Esophagus squamous epithelium (tissue), 5 donors: Measurements from ENCODE around the gene BPIFA3. TPM values are rescaled to one million over a fixed set of nuclear protein-coding genes. Genes with fewer than 3 reads are reported as not detected.
A peak's percentile ranks its signal among the peaks of the same experiment; 100 is the strongest.
"Not testable (repeated sequence)": the region's sequence is repeated elsewhere in the genome, so short reads cannot be mapped to it uniquely, and the experiment has no call there.

ENCODE experiments used
- DNase-seq: peaks from one replicate; lab custom pipeline; 2025; lab: John Stamatoyannopoulos, UW
- H3K27ac ChIP-seq, 4 donors: fragments of 200-600 bp; sonication (generic); one replicate each; pipeline ENCODE4 v1.5.1; 2016 to 2019; ENCODE audit warnings: mild to moderate bottlenecking in 1 of 4
- H3K27me3 ChIP-seq, 4 donors: fragments of 200-600 bp; sonication (generic); 1 replicate in 3 of 4; 2 replicates in 1 of 4; pipeline versions ENCODE4 v1.5.1 to v1.6.0; 2017 to 2021; ENCODE audit warnings: antibody characterized with exemption in 1 of 4
- H3K36me3 ChIP-seq, 3 donors: fragments of 200-600 bp; sonication (generic); one replicate each; pipeline ENCODE4 v1.5.1; 2016 to 2019
- H3K4me1 ChIP-seq, 3 donors: fragments of 200-600 bp; sonication (generic); one replicate each; pipeline ENCODE4 v1.5.1; 2017 to 2019
- H3K4me3 ChIP-seq, 4 donors: fragments of 200-600 bp; sonication (generic); 1 replicate in 3 of 4; 2 replicates in 1 of 4; pipeline ENCODE4 v1.5.1; 2016 to 2019; ENCODE audit warnings: mild to moderate bottlenecking in 2 of 4, moderate library complexity in 1 of 4
- H3K9me3 ChIP-seq, 3 donors: fragments of 200-600 bp; sonication (generic); one replicate each; pipeline ENCODE4 v1.5.1; 2016 to 2019
- CTCF ChIP-seq, 6 experiments: fragments of 450-650 bp in 4 of 6; fragments of 200-600 bp in 2 of 6; sonication (generic) in 2 of 6; IDR thresholded peaks; one replicate each; pipeline ENCODE4 v1.5.1; 2016 to 2019; ENCODE audit warnings: antibody characterized with exemption in 6 of 6, mild to moderate bottlenecking in 4 of 6, moderate library complexity in 4 of 6
- POLR2A ChIP-seq, 4 donors: fragments of 450-650 bp; IDR thresholded peaks; one replicate each; pipeline ENCODE4 v1.6.1; 2017; ENCODE audit warnings: antibody characterized with exemption in 4 of 4, mild to moderate bottlenecking in 4 of 4, moderate library complexity in 3 of 4
- WGBS, 2 donors: methylation state at CpG; one replicate each; pipeline ENCODE4 v1.1.5; 2018; 5-methylcytosine and 5-hydroxymethylcytosine counted together
- intact Hi-C: fragments of 100-400 bp; cut with DNase I; formaldehyde crosslinking; loops from one replicate; pipeline ENCODE4 v1.15.0; 2022
- total RNA-seq, 4 donors: library from RNA; depleted of rRNA; stranded (reverse); fragments of >200 nt; gene quantifications; one replicate each; pipeline ENCODE4 v1.1.0, GENCODE V29; 2016
- donor health status: DM: yes; HTN: yes; CAD: no.

The BPIFA3 gene
- total RNA-seq, 4 donors from 2014 or later = not detected

- peaks cover 0 to 69% (median 0%) of the 10 kb centered on the region in 4 donors for H3K27me3 ChIP-seq
- TF ChIP-seq POLR2A (IDR thresholded peaks at IDR 0.05) (no peak), CTCF (IDR thresholded peaks at IDR 0.05) (no peak)
- H3K4me3 ChIP-seq = no peak overlapping the region
- H3K9me3 ChIP-seq = no peaks in the 10 kb centered on the region
- no peak for DNase-seq
- no peaks in the 10 kb centered on the region for H3K4me1 ChIP-seq
- no peak overlapping the region for H3K27ac ChIP-seq
- intact Hi-C loops = no loop called here
- WGBS, 2 donors = 55 to 71% methylated on average over 2 of the region's 2 CpGs
- no peaks in the 10 kb centered on the region for H3K36me3 ChIP-seq
These were observed 33.8 kb upstream of the BPIFA3 start for GRCh38 chr20:33183312-33183711.

- H3K27ac ChIP-seq, DNase-seq, H3K4me3 ChIP-seq, intact Hi-C loops, H3K9me3 ChIP-seq, H3K36me3 ChIP-seq, H3K4me1 ChIP-seq: not testable (repeated sequence)
- peaks cover 0 to 55% (median 0%) of the 10 kb centered on the region in 4 donors for H3K27me3 ChIP-seq
- no CpG with 5 or more reads among the region's 40 CpGs for WGBS, 2 donors
These were observed 32.0 kb upstream of the BPIFA3 start for GRCh38 chr20:33185031-33185590.

GRCh38 chr20:33187491-33187890 lies 29.7 kb upstream of the BPIFA3 start:
- Histone ChIP-seq H3K4me3 (no peak overlapping the region), H3K27me3 (peaks cover 0 to 47% (median 0%) of the 10 kb centered on the region in 4 donors), H3K4me1 (no peaks in the 10 kb centered on the region), H3K9me3 (no peaks in the 10 kb centered on the region), H3K27ac (no peak overlapping the region), H3K36me3 (no peaks in the 10 kb centered on the region)
- TF ChIP-seq POLR2A (IDR thresholded peaks at IDR 0.05) (no peak), CTCF (IDR thresholded peaks at IDR 0.05) (no peak)
- WGBS, 2 donors = 62 to 64% methylated on average over 2 to 4 of the region's 4 CpGs
- no peak for DNase-seq
- intact Hi-C loops = no loop called here

GRCh38 chr20:33188421-33188820 lies 28.7 kb upstream of the BPIFA3 start:
- no peaks in the 10 kb centered on the region for H3K4me1 ChIP-seq
- H3K9me3 ChIP-seq = no peaks in the 10 kb centered on the region
- peaks cover 0 to 44% (median 0%) of the 10 kb centered on the region in 4 donors for H3K27me3 ChIP-seq
- H3K36me3 ChIP-seq = no peaks in the 10 kb centered on the region
- H3K27ac ChIP-seq = no peak overlapping the region
- intact Hi-C loops = no loop called here
- no peak for DNase-seq
- no peak overlapping the region for H3K4me3 ChIP-seq
- TF ChIP-seq CTCF (IDR thresholded peaks at IDR 0.05) (no peak), POLR2A (IDR thresholded peaks at IDR 0.05) (no peak)
- 73 to 77% methylated on average over 8 to 9 of the region's 9 CpGs for WGBS, 2 donors

- intact Hi-C loops = no loop called here
- Histone ChIP-seq H3K9me3 (no peaks in the 10 kb centered on the region), H3K4me1 (no peaks in the 10 kb centered on the region), H3K27me3 (peaks cover 0 to 46% (median 0%) of the 10 kb centered on the region in 4 donors), H3K27ac (peak overlapping the region in 1 of 4 donors; percentile 33), H3K4me3 (no peak overlapping the region), H3K36me3 (no peaks in the 10 kb centered on the region)
- DNase-seq = no peak
- 9 to 34% methylated on average over 3 of the region's 3 CpGs for WGBS, 2 donors
- TF ChIP-seq CTCF (IDR thresholded peaks at IDR 0.05) (no peak), POLR2A (IDR thresholded peaks at IDR 0.05) (no peak)
These were observed 25.7 kb upstream of the BPIFA3 start for GRCh38 chr20:33191484-33191883.
